ENCODE results near the gene MPP7.

The MPP7 gene

DNA sequence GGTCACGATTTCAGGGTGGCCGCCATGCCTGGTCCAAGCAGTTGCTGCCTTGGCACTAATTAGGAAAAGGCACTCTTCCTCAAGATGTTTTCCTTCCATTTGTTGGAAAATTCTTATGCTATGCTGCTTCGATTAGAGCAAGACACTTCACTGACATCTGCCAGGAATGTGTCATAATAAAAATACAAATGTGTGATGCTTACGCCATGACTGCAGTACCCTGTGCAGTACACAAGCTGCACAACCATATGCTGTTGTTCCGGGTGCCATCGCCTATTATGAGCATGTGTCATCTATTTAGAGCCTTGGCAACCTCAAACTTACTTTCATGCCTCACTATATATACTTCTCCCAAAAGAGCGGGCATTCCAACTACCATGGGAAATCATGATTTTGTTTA is 14.9 kb upstream of the MPP7 start:
- H3K27me3 Mint-ChIP-seq = no peaks in the 10 kb centered on the region
- peaks cover 28% of the 10 kb centered on the region for H3K4me1 Mint-ChIP-seq
- ATAC-seq (no peak), DNase-seq (no peak)
- H3K27ac Mint-ChIP-seq = no peak overlapping the region
- no peak overlapping the region for H3K4me3 Mint-ChIP-seq
- H3K9me3 Mint-ChIP-seq = no peaks in the 10 kb centered on the region

DNA sequence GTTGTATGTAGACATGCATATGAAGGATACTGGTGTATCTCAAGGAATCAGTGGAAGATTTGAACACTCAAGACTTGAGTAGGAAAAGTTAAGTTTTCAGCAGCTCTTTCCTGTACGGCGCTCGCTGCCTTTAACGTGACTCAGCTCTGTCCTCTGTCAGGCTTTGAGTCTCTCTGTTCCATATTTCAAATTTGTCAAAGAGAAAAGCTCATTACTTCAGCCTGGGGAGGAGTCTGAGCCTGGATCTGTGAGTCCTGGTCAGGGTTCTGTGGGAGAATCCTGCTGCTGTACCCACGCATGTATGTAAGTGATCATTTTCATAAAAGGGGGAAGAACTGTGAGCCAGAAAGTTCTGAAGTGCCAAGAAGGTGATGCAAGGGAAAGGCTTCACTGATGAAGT is 13.8 kb upstream of the MPP7 start:
- ATAC-seq = no peak
- Mint-ChIP-seq H3K4me3 (no peak overlapping the region), H3K4me1 (peaks cover 27% of the 10 kb centered on the region), H3K9me3 (peaks cover 5% of the 10 kb centered on the region in 2 donors), H3K27me3 (no peaks in the 10 kb centered on the region), H3K27ac (no peak overlapping the region)
- DNase-seq = no peak

GRCh38 chr10:28315140-28315539 is 12.3 kb upstream of the MPP7 start:
- ATAC-seq = no peak

GRCh38 chr10:28314211-28314610 is 11.3 kb upstream of the MPP7 start:
- ATAC-seq (no peak), DNase-seq (no peak)
- peak overlapping the region in 1 of 2 donors; percentile 52 for H3K27ac Mint-ChIP-seq
- peaks cover 31% of the 10 kb centered on the region for H3K4me1 Mint-ChIP-seq
- H3K9me3 Mint-ChIP-seq = peaks cover 5% of the 10 kb centered on the region in 2 donors
- no peaks in the 10 kb centered on the region for H3K27me3 Mint-ChIP-seq
- no peak overlapping the region for H3K4me3 Mint-ChIP-seq

More at GRCh38 chr10:28315140-28315539, 12.3 kb upstream of the MPP7 start:
- peak overlapping the region in 1 of 2 donors; percentile 40 for H3K27ac Mint-ChIP-seq
- H3K4me3 Mint-ChIP-seq = no peak overlapping the region
- peaks cover 31% of the 10 kb centered on the region for H3K4me1 Mint-ChIP-seq
- H3K9me3 Mint-ChIP-seq = peaks cover 5% of the 10 kb centered on the region in 2 donors
- H3K27me3 Mint-ChIP-seq = no peaks in the 10 kb centered on the region
- no peak for DNase-seq

- H3K4me3 Mint-ChIP-seq = no peak overlapping the region
- H3K4me1 Mint-ChIP-seq = peaks cover 34% of the 10 kb centered on the region
- no peak for DNase-seq
Observed at GRCh38 chr10:28312572-28312971, 9.7 kb upstream of the MPP7 start.

GRCh38 chr10:28311104-28311503 is 8.2 kb upstream of the MPP7 start:
- no peak for DNase-seq
- peaks cover 29% of the 10 kb centered on the region for H3K4me1 Mint-ChIP-seq
- no peak overlapping the region for H3K4me3 Mint-ChIP-seq
- peaks cover 5% of the 10 kb centered on the region in 2 donors for H3K9me3 Mint-ChIP-seq
- no peaks in the 10 kb centered on the region for H3K27me3 Mint-ChIP-seq
- no peak for ATAC-seq
- no peak overlapping the region for H3K27ac Mint-ChIP-seq

More at GRCh38 chr10:28312572-28312971, 9.7 kb upstream of the MPP7 start:
- no peak for ATAC-seq
- H3K27ac Mint-ChIP-seq = no peak overlapping the region
- H3K27me3 Mint-ChIP-seq = no peaks in the 10 kb centered on the region
- peaks cover 5% of the 10 kb centered on the region in 2 donors for H3K9me3 Mint-ChIP-seq

GRCh38 chr10:28307267-28307666 is 4.4 kb upstream of the MPP7 start:
- no peaks in the 10 kb centered on the region for H3K27me3 Mint-ChIP-seq
- no peak overlapping the region for H3K4me3 Mint-ChIP-seq
- H3K27ac Mint-ChIP-seq = no peak overlapping the region
- H3K9me3 Mint-ChIP-seq = peaks cover 3 to 4% of the 10 kb centered on the region in 2 donors
- peaks cover 38% of the 10 kb centered on the region for H3K4me1 Mint-ChIP-seq
- no peak for DNase-seq
- ATAC-seq = no peak

- no peaks in the 10 kb centered on the region for H3K27me3 Mint-ChIP-seq
- no peak overlapping the region for H3K27ac Mint-ChIP-seq
- H3K4me3 Mint-ChIP-seq = no peak overlapping the region
- DNase-seq = no peak
- H3K9me3 Mint-ChIP-seq = no peaks in the 10 kb centered on the region
- ATAC-seq = no peak
- H3K4me1 Mint-ChIP-seq = peaks cover 46% of the 10 kb centered on the region
Observed at GRCh38 chr10:28305553-28305952, 2.7 kb upstream of the MPP7 start.

GRCh38 chr10:28304032-28304571 is 1.2 kb upstream of the MPP7 start:
- H3K4me1 Mint-ChIP-seq = peaks cover 54% of the 10 kb centered on the region
- DNase-seq = no peak
- ATAC-seq = no peak

DNA sequence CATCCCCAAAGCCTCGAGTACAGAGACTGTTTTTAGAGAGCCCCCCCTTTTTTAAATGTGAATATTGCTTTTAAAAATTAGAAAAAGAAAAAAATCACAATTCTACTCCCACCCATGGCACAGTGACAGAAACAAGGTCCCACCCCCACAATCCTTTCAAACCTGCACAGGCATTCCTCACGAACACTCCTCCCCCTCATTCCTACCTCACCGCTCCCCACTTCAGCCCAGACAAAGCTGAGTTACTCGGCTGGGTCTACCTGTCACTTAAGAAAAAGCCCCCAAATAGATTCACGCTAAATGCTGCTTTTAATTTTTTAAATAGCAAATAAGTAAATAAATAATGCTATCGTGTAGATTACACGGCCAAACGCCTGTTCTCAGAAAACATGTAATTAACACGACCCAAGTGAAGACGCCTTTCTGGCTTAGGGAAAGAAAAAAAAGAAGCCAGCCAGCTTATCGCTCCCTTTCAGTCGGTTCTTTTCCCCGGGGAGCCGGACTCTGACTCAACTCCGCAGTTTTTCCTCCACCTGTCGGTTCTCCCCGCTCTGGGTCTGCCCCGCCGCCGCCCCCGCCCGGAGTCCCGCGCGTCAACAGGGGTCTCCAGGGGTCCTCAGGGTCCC is 739 bp downstream of the MPP7 start:
- no peaks in the 10 kb centered on the region for H3K9me3 Mint-ChIP-seq
- H3K27me3 Mint-ChIP-seq = no peaks in the 10 kb centered on the region
- peak overlapping the region; percentile 35 to 64 for H3K27ac Mint-ChIP-seq
- H3K4me1 Mint-ChIP-seq = peaks cover 65% of the 10 kb centered on the region
- DNase-seq (no peak), ATAC-seq (no peak)
- peak overlapping the region; percentile 78 to 83 for H3K4me3 Mint-ChIP-seq

More at GRCh38 chr10:28304032-28304571, 1.2 kb upstream of the MPP7 start:
- Mint-ChIP-seq H3K27me3 (no peaks in the 10 kb centered on the region), H3K9me3 (no peaks in the 10 kb centered on the region), H3K4me3 (peak overlapping the region; percentile 86 to 87), H3K27ac (no peak overlapping the region)

GRCh38 chr10:28300027-28300426 is 2.8 kb downstream of the MPP7 start:
- H3K4me1 Mint-ChIP-seq = peaks cover 86% of the 10 kb centered on the region
- DNase-seq (no peak), ATAC-seq (no peak)
- H3K27ac Mint-ChIP-seq = no peak overlapping the region
- no peaks in the 10 kb centered on the region for H3K9me3 Mint-ChIP-seq
- H3K4me3 Mint-ChIP-seq = peak overlapping the region; percentile 20 to 55
- no peaks in the 10 kb centered on the region for H3K27me3 Mint-ChIP-seq

DNA sequence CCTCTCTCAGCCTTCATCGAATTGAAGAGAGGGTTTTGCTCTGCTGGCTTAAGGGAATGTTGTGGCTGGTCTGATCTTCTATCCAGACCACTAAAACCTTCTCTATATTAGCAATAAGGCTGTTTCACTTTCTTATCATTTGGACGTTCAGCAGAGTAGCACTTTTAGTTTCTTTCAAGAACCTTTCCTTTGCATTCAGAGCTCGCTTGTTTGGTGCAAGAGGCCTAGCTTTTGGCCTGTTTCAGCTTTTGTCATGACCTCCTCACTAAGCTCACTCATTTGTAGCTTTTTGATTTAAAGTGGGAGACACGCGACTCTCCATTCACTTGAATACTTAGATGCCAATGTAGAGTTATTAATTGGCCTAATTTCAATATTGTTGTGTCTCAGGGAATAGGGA is 3.9 kb downstream of the MPP7 start:
- no peaks in the 10 kb centered on the region for H3K9me3 Mint-ChIP-seq
- H3K4me1 Mint-ChIP-seq = peaks cover 91% of the 10 kb centered on the region
- H3K27ac Mint-ChIP-seq = peak overlapping the region; percentile 10 to 68
- H3K4me3 Mint-ChIP-seq = peak overlapping the region; percentile 70 to 74
- no peak for DNase-seq
- no peak for ATAC-seq
- H3K27me3 Mint-ChIP-seq = no peaks in the 10 kb centered on the region

GRCh38 chr10:28296023-28296422 is 6.8 kb downstream of the MPP7 start:
- H3K4me3 Mint-ChIP-seq = peak overlapping the region in 1 of 2 donors; percentile 0
- DNase-seq (no peak), ATAC-seq (no peak)
- peaks cover 90% of the 10 kb centered on the region for H3K4me1 Mint-ChIP-seq
- H3K27me3 Mint-ChIP-seq = no peaks in the 10 kb centered on the region
- no peaks in the 10 kb centered on the region for H3K9me3 Mint-ChIP-seq
- peak overlapping the region in 1 of 2 donors; percentile 6 for H3K27ac Mint-ChIP-seq

DNA sequence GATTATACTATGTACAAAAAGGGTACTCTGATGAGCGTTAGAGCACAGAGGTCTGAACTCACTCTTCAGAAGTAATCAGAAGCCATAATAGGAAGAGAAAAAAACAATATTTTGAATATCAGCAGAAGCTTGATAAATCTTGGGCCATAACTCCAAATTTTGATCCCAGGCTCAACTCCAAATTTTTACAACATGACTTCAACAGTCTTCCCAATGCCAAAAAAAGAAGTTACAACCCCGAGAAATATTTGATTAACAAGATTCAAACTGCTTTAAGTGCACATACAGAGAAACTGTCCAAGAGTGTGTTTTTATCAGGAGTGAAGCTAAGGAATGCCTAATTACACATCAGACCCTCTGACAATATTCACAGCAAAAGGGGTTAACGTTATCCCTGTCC is 7.5 kb downstream of the MPP7 start:
- Mint-ChIP-seq H3K9me3 (no peaks in the 10 kb centered on the region), H3K4me1 (peaks cover 85% of the 10 kb centered on the region), H3K27me3 (no peaks in the 10 kb centered on the region), H3K4me3 (no peak overlapping the region), H3K27ac (no peak overlapping the region)
- ATAC-seq (no peak), DNase-seq (no peak)

- DNase-seq = no peak
- no peak for ATAC-seq
- H3K4me1 Mint-ChIP-seq = peaks cover 80% of the 10 kb centered on the region
- no peaks in the 10 kb centered on the region for H3K27me3 Mint-ChIP-seq
- H3K9me3 Mint-ChIP-seq = no peaks in the 10 kb centered on the region
- no peak overlapping the region for H3K27ac Mint-ChIP-seq
- H3K4me3 Mint-ChIP-seq = no peak overlapping the region
Observed at GRCh38 chr10:28294809-28295208, 8.1 kb downstream of the MPP7 start.

- H3K27ac Mint-ChIP-seq = no peak overlapping the region
- DNase-seq = no peak
- peaks cover 73% of the 10 kb centered on the region for H3K4me1 Mint-ChIP-seq
- H3K9me3 Mint-ChIP-seq = no peaks in the 10 kb centered on the region
- peak overlapping the region; percentile 24 to 38 for H3K4me3 Mint-ChIP-seq
- ATAC-seq = peak; percentile 41
- H3K27me3 Mint-ChIP-seq = no peaks in the 10 kb centered on the region
Observed at GRCh38 chr10:28294169-28294532, 8.7 kb downstream of the MPP7 start.

All from stimulated activated naive CD8-positive, alpha-beta T cell treated with anti-CD3 and anti-CD28 coated beads, Interleukin-15, amount 100 ng/mL, for 72 hours (primary cell).